Tibial artery (tissue), 4 donors: ENCODE data around the gene KDM4B.
A peak's percentile ranks its signal among the peaks of the same experiment; 100 is the strongest.
"Not testable (repeated sequence)": the region's sequence is repeated elsewhere in the genome, so short reads cannot be mapped to it uniquely, and the experiment has no call there.

Source experiments
- DNase-seq, 2 donors: peaks; one replicate each; pipeline ENCODE4 v3.0.0-alpha.2; 2019
- H3K27ac ChIP-seq, 2 donors: fragments of 200-600 bp; sonication (generic) in 1 of 2; 1 replicate in 1 of 2; 2 replicates in 1 of 2; pipeline ENCODE4 v1.5.1; 2018 to 2019; ENCODE audit warnings: mild to moderate bottlenecking in 1 of 2
- H3K27me3 ChIP-seq, 2 donors: fragments of 200-600 bp; sonication (generic) in 1 of 2; one replicate each; pipeline versions ENCODE4 v1.5.1 to v1.6.0; 2016 to 2019
- H3K36me3 ChIP-seq, 3 donors: fragments of 200-600 bp; sonication (generic) in 2 of 3; one replicate each; pipeline ENCODE4 v1.5.1; 2016 to 2019; ENCODE audit warnings: mild to moderate bottlenecking in 2 of 3
- H3K4me1 ChIP-seq, 4 donors: fragments of 200-600 bp; sonication (generic) in 2 of 4; 1 replicate in 3 of 4; 2 replicates in 1 of 4; pipeline ENCODE4 v1.5.1; 2016 to 2019
- H3K4me3 ChIP-seq, 2 donors: fragments of 200-600 bp; sonication (generic) in 1 of 2; 1 replicate in 1 of 2; 2 replicates in 1 of 2; pipeline ENCODE4 v1.5.1; 2018 to 2019; ENCODE audit warnings: mild to moderate bottlenecking in 2 of 2
- H3K9me3 ChIP-seq, 3 donors: fragments of 200-600 bp; sonication (generic) in 1 of 3; one replicate each; pipeline ENCODE4 v1.5.1; 2016 to 2019
- CTCF ChIP-seq, 2 experiments: fragments of 200-600 bp in 1 of 2; fragments of 450-650 bp in 1 of 2; IDR thresholded peaks; one replicate each; pipeline ENCODE4 v1.5.1; 2017 to 2019; ENCODE audit warnings: antibody characterized with exemption in 2 of 2, mild to moderate bottlenecking in 1 of 2, moderate library complexity in 1 of 2
- intact Hi-C: fragments of 100-400 bp; cut with DNase I; formaldehyde crosslinking; loops from one replicate; pipeline ENCODE4 v1.15.0; 2023; ENCODE audit warnings: low total_unique reads

Gene KDM4B

GRCh38 chr19:5156231-5156986 is 187.5 kb downstream of the KDM4B start:
- no peak overlapping the region for H3K27ac ChIP-seq
- peaks cover 0 to 3% (median 0%) of the 10 kb centered on the region in 4 donors for H3K4me1 ChIP-seq
- H3K36me3 ChIP-seq = peaks cover 0 to 20% (median 2%) of the 10 kb centered on the region in 3 donors
- no peak overlapping the region for H3K4me3 ChIP-seq
- no peak for TF ChIP-seq CTCF (IDR thresholded peaks at IDR 0.05)
- H3K9me3 ChIP-seq = peaks cover 0 to 14% (median 5%) of the 10 kb centered on the region in 3 donors
- DNase-seq = peak in 1 of 2 donors; percentile 62
- H3K27me3 ChIP-seq = no peaks in the 10 kb centered on the region
- intact Hi-C loops = no loop called here

GRCh38 chr19:5157186-5157585 is 188.3 kb downstream of the KDM4B start:
- Histone ChIP-seq H3K27ac (no peak overlapping the region), H3K4me3 (no peak overlapping the region), H3K9me3 (peaks cover 0 to 14% (median 5%) of the 10 kb centered on the region in 3 donors), H3K27me3 (no peaks in the 10 kb centered on the region), H3K4me1 (peaks cover 0 to 3% (median 0%) of the 10 kb centered on the region in 4 donors), H3K36me3 (peaks cover 0 to 12% (median 0%) of the 10 kb centered on the region in 3 donors)
- DNase-seq = no peak
- no peak for TF ChIP-seq CTCF (IDR thresholded peaks at IDR 0.05)
- intact Hi-C loops = no loop called here

GRCh38 chr19:5158549-5159134 is 189.7 kb downstream of the KDM4B start:
- H3K9me3 ChIP-seq = peaks cover 0 to 14% (median 5%) of the 10 kb centered on the region in 3 donors
- DNase-seq, H3K36me3 ChIP-seq, intact Hi-C loops, H3K4me1 ChIP-seq, H3K4me3 ChIP-seq, H3K27ac ChIP-seq, H3K27me3 ChIP-seq: not testable (repeated sequence)

GRCh38 chr19:5160158-5160795 is 191.4 kb downstream of the KDM4B start:
- H3K27ac ChIP-seq, intact Hi-C loops: not testable (repeated sequence)
- H3K9me3 ChIP-seq = peaks cover 0 to 14% (median 5%) of the 10 kb centered on the region in 3 donors

GRCh38 chr19:5164845-5165696 is 196.2 kb downstream of the KDM4B start:
- H3K4me3 ChIP-seq, intact Hi-C loops, H3K36me3 ChIP-seq, H3K4me1 ChIP-seq, H3K9me3 ChIP-seq, DNase-seq, H3K27me3 ChIP-seq, H3K27ac ChIP-seq: not testable (repeated sequence)

More at GRCh38 chr19:5160158-5160795, 191.4 kb downstream of the KDM4B start:
- not testable (repeated sequence) for H3K27me3 ChIP-seq, H3K4me1 ChIP-seq, H3K36me3 ChIP-seq, H3K4me3 ChIP-seq, DNase-seq

- TF ChIP-seq CTCF (IDR thresholded peaks at IDR 0.05) = no peak
- DNase-seq = no peak
These were observed 196.7 kb downstream of the KDM4B start for GRCh38 chr19:5165697-5166019.

More at GRCh38 chr19:5165697-5166019, 196.7 kb downstream of the KDM4B start:
- Histone ChIP-seq H3K27ac (no peak overlapping the region), H3K27me3 (no peaks in the 10 kb centered on the region), H3K4me3 (no peak overlapping the region), H3K4me1 (no peaks in the 10 kb centered on the region), H3K9me3 (no peaks in the 10 kb centered on the region), H3K36me3 (no peaks in the 10 kb centered on the region)
- intact Hi-C loops = no loop called here
